Measurements from ENCODE around the gene TRAF3.

Gene TRAF3

GRCh38 chr14:102781063-102781462 lies 3.8 kb downstream of the TRAF3 start:
- Mint-ChIP-seq H3K9me3 (no peaks in the 10 kb centered on the region), H3K4me1 (peaks cover 83% of the 10 kb centered on the region), H3K27ac (peak overlapping the region; percentile 96), H3K27me3 (no peaks in the 10 kb centered on the region), H3K36me3 (peaks cover 28% of the 10 kb centered on the region), H3K4me3 (peak overlapping the region; percentile 68)
- no peak for ATAC-seq

DNA sequence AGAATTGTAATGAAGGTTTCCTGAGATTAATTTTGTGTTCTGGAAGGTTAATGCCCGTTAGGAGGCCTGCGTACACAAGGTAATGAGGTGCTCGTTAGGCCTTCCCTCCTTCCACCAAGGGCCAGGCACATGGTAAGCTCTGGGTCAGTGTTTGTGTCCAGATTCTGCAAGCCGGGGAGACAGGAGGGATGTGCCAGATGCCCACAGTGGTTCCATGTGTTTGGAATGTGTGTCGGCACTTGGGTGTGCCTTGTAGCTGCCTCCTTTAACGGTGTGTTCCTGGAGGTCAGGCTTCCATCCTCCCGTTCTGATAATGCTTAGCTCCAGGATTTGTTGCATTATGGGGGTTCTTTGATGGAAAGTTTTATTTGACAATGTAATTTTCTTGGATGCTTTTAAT lies 5.7 kb downstream of the TRAF3 start:
- H3K36me3 Mint-ChIP-seq, result peaks cover 33% of the 10 kb centered on the region

DNA sequence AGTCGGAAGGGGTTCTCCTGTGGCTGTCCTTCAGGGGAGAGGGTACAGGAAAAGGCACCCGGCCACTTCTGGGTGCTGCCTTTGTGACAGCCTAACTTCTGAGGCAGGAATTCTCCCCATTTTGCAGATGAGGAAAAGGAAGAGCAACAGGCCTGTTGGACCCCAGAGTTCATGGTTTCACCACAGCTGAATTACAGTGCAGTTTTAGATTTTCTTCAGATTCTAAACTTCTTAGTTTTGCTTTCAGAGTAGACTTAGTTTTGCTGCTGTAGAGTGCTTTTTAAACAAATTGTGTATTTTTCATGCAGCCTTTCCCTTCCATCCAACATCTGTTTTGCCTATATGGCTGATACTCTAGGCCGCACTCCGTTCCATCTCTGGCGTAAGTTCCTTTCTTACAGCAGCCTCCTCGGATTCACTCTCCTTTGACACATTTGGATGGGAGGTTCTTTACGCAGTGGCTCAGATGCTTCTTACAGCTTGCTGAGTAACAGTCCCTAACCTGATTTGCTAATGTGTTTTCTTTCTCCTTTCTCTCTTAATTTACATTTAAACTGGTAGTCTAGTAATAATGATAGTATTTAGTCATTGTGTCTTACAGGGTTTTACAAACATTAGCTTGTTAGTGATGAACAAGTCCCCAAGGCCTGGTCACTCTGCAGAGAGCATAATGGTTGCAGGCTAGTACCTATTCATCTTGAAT lies 7.8 kb downstream of the TRAF3 start:
- Mint-ChIP-seq H3K36me3 (peaks cover 30% of the 10 kb centered on the region), H3K27ac (peak overlapping the region; percentile 76), H3K27me3 (no peaks in the 10 kb centered on the region), H3K4me3 (peak overlapping the region; percentile 70), H3K4me1 (peaks cover 82% of the 10 kb centered on the region), H3K9me3 (no peaks in the 10 kb centered on the region)
- no peak for ATAC-seq

More for the DNA sequence above, 5.7 kb downstream of the TRAF3 start:
- Mint-ChIP-seq H3K9me3 (no peaks in the 10 kb centered on the region), H3K4me1 (peaks cover 84% of the 10 kb centered on the region), H3K27ac (peak overlapping the region; percentile 15), H3K27me3 (no peaks in the 10 kb centered on the region), H3K4me3 (peak overlapping the region; percentile 47)
- no peak for ATAC-seq

DNA sequence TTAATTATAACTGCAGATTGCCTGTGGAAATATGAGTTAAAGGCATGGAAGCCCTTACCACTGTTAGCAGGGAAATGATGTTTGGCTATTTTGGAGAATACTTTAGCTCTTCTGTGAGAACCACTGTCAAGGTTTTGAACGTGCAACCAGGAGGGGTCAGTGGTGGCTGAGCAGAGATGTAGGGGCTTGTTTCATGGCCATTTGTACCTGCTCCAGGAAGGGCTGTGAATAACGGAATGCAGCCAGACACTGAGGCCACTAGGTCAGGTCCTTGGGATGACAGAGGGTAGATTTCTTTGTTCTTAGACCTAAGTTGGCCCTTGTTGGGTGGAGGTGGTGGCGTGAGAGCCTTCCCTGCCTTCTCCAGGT lies 8.3 kb downstream of the TRAF3 start:
- peak overlapping the region; percentile 76 for H3K27ac Mint-ChIP-seq
- H3K4me1 Mint-ChIP-seq, result peaks cover 82% of the 10 kb centered on the region
- H3K36me3 Mint-ChIP-seq, result peaks cover 30% of the 10 kb centered on the region
- H3K4me3 Mint-ChIP-seq, result peak overlapping the region; percentile 11
- no peaks in the 10 kb centered on the region for H3K27me3 Mint-ChIP-seq
- no peaks in the 10 kb centered on the region for H3K9me3 Mint-ChIP-seq
- no peak for ATAC-seq

DNA sequence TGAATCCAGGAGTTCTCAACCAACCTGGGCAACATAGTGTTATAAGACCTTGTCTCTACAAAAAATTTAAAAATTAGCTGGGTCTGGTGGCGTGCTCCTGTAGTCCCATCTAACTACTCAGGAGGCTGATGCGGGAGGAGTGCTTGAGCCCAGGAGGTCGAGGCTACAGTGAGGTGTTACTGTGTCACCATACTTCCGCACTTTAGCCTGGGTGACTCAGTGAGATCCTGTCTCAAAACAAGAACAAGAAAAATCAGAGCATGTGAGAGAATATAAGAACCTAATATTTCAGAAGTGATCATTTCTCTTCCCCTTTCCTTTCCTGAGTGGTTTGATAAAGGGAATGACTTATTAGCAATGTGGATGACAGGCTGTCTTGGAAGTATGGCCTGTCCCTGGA lies 9.5 kb downstream of the TRAF3 start:
- H3K4me1 Mint-ChIP-seq, result peaks cover 84% of the 10 kb centered on the region
- H3K4me3 Mint-ChIP-seq, result no peak overlapping the region
- no peaks in the 10 kb centered on the region for H3K9me3 Mint-ChIP-seq
- H3K36me3 Mint-ChIP-seq, result peaks cover 34% of the 10 kb centered on the region
- ATAC-seq, result peak; percentile 64
- H3K27me3 Mint-ChIP-seq, result no peaks in the 10 kb centered on the region
- peak overlapping the region; percentile 76 for H3K27ac Mint-ChIP-seq

DNA sequence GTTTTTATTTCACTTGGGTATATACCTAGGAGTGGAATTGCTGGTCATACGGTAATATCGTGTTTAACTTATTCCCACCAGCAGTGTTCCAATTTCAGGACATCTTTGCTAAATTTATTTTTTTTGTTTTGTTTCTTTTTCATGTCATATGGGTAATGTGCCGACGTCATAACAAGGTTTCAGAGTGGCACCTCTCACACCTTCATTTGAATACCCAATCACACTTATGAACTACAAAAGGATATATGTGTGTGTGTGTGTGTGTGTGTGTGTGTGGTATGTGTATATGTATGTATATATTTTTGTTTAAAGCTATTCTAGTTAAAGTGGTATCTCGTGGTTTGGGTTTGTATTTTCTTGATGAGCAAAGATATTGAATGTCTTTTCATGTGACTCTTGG lies 12.1 kb downstream of the TRAF3 start:
- ATAC-seq, result no peak
- Mint-ChIP-seq H3K36me3 (peaks cover 43% of the 10 kb centered on the region), H3K27ac (peak overlapping the region; percentile 67), H3K4me1 (peaks cover 77% of the 10 kb centered on the region), H3K4me3 (no peak overlapping the region), H3K27me3 (no peaks in the 10 kb centered on the region), H3K9me3 (peaks cover 3% of the 10 kb centered on the region)

- Mint-ChIP-seq H3K36me3 (peaks cover 43% of the 10 kb centered on the region), H3K4me3 (no peak overlapping the region), H3K27me3 (no peaks in the 10 kb centered on the region), H3K9me3 (peaks cover 3% of the 10 kb centered on the region), H3K4me1 (peaks cover 78% of the 10 kb centered on the region), H3K27ac (peak overlapping the region; percentile 69)
- peak; percentile 41 for ATAC-seq
These were observed 16.5 kb downstream of the TRAF3 start for GRCh38 chr14:102793531-102794328.

DNA sequence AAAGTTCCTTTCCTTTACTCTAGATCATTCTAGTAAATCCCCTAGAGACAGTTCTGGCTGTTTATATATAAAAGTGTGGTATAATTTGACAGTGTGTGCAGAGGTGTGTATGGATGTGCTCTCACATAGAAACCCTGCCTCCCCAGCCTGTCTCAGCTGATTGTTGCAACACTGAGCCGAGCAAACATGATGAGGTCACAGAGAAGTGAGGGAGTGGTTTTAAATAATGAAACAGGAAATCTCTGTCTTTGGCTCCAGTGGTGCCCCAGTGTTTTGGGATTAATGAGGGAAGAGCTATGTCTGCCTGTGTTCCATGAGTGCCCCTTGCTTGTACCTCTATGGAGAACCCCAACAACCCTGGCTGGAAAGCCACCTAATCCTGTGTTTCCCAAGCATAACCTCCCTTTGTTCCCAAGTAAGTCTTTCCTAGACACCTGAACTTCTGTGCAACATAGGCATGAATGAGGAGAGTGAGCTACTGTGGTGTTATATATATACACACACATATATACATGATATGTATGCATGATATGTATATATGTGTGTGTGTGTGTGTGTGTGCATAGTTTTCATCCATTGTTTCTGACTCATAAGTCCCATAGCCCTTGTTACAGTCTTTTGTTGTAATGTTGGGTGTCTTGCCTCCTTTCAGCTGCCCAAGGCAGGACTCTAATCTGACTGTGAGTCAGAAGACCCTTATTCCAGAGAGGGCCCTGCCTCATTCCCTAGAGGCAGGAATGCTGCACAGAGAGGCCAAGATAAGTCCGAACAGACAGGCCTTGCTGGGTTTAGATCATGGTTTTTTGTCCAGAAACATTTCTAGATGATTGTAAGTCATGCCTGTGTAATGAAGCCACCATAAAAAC lies 18.0 kb downstream of the TRAF3 start:
- peaks cover 78% of the 10 kb centered on the region for H3K4me1 Mint-ChIP-seq
- H3K4me3 Mint-ChIP-seq, result no peak overlapping the region
- H3K27me3 Mint-ChIP-seq, result no peaks in the 10 kb centered on the region
- peaks cover 29% of the 10 kb centered on the region for H3K36me3 Mint-ChIP-seq
- H3K9me3 Mint-ChIP-seq, result peaks cover 3% of the 10 kb centered on the region
- H3K27ac Mint-ChIP-seq, result peak overlapping the region; percentile 71
- peak; percentile 71 for ATAC-seq

- no peak for ATAC-seq
- Mint-ChIP-seq H3K4me3 (no peak overlapping the region), H3K27ac (peak overlapping the region; percentile 25), H3K36me3 (peaks cover 14% of the 10 kb centered on the region), H3K9me3 (peaks cover 3% of the 10 kb centered on the region), H3K4me1 (peaks cover 65% of the 10 kb centered on the region), H3K27me3 (no peaks in the 10 kb centered on the region)
These were observed 19.5 kb downstream of the TRAF3 start for GRCh38 chr14:102796661-102797190.

GRCh38 chr14:102798926-102799325 lies 21.7 kb downstream of the TRAF3 start:
- peak; percentile 74 for ATAC-seq
- Mint-ChIP-seq H3K36me3 (peaks cover 8% of the 10 kb centered on the region), H3K27me3 (no peaks in the 10 kb centered on the region), H3K27ac (peak overlapping the region; percentile 82), H3K9me3 (peaks cover 1% of the 10 kb centered on the region), H3K4me3 (peak overlapping the region; percentile 1), H3K4me1 (peaks cover 66% of the 10 kb centered on the region)

- H3K4me1 Mint-ChIP-seq, result peaks cover 68% of the 10 kb centered on the region
- H3K4me3 Mint-ChIP-seq, result peak overlapping the region; percentile 11
- peak overlapping the region; percentile 82 for H3K27ac Mint-ChIP-seq
- peaks cover 6% of the 10 kb centered on the region for H3K36me3 Mint-ChIP-seq
- no peaks in the 10 kb centered on the region for H3K27me3 Mint-ChIP-seq
- H3K9me3 Mint-ChIP-seq, result no peaks in the 10 kb centered on the region
- no peak for ATAC-seq
These were observed 22.7 kb downstream of the TRAF3 start for GRCh38 chr14:102799684-102800562.

DNA sequence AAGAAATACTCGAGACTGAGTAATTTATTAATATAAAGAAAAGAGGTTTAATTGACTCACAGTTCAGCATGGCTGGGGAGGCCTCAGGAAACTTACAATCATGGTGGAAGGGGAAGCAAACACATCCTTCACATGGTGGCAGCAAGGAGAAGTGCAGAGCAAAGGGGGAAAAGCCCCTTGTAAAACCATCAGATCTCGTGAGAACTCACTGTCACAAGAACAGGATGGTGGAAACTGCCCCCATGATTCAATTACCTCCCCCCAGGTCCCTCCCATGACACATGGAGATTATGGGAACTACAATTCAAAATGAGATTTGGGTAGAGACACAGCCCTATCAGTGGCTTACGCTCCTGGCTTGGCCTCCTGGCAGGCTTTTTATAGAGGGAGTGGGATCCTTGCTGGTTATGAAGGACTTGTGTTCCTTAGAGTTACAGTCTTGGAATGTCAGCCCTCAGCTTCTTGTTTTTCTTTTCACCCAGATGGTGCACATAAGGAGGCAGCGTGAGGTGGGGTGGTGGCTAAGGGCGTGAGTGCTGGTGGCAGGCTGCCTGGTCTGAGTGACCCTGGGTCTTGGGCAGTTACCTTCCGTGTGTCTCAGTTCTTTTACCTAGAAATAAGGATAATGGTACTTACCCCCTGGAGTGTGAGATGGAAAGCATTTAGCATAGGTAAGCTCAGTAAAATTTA lies 25.7 kb downstream of the TRAF3 start:
- peaks cover 5% of the 10 kb centered on the region for H3K36me3 Mint-ChIP-seq
- H3K4me3 Mint-ChIP-seq, result no peak overlapping the region
- peak overlapping the region; percentile 95 for H3K27ac Mint-ChIP-seq

GRCh38 chr14:102804858-102805257 lies 27.6 kb downstream of the TRAF3 start:
- H3K9me3 Mint-ChIP-seq, result no peaks in the 10 kb centered on the region
- H3K4me1 Mint-ChIP-seq, result peaks cover 72% of the 10 kb centered on the region
- peaks cover 5% of the 10 kb centered on the region for H3K36me3 Mint-ChIP-seq
- peak overlapping the region; percentile 70 for H3K4me3 Mint-ChIP-seq
- H3K27ac Mint-ChIP-seq, result peak overlapping the region; percentile 95
- no peak for ATAC-seq
- H3K27me3 Mint-ChIP-seq, result no peaks in the 10 kb centered on the region

More for the DNA sequence above, 25.7 kb downstream of the TRAF3 start:
- H3K9me3 Mint-ChIP-seq, result no peaks in the 10 kb centered on the region
- peaks cover 74% of the 10 kb centered on the region for H3K4me1 Mint-ChIP-seq
- H3K27me3 Mint-ChIP-seq, result no peaks in the 10 kb centered on the region
- no peak for ATAC-seq

All from stimulated activated memory B cell treated with anti-CD40 and anti-IgM and Interleukin-4, amounts not matched to agents 10 μg/mL and 1 μg/mL and 100 μg/mL, for 72 hours (primary cell).